Frontal cortex (tissue), 4 donors: Measurements from ENCODE around the gene IFT122. TPM values are rescaled to one million over a fixed set of nuclear protein-coding genes. Genes with fewer than 3 reads are reported as not detected.
"Not testable (repeated sequence)": the region's sequence is repeated elsewhere in the genome, so short reads cannot be mapped to it uniquely, and the experiment has no call there.

ENCODE experiments used
- DNase-seq, 2 donors: peaks; one replicate each; pipeline ENCODE4 v3.0.0; 2012; ENCODE audit warnings: low spot score in 2 of 2
- FAIRE-seq: peaks from 2 replicates; lab custom pipeline; 2012; peaks lifted over from hg19 to GRCh38; lab: Jason Lieb, UNC
- total RNA-seq: library from RNA; depleted of rRNA; stranded (reverse); fragments of >200 nt; gene quantifications from one replicate; pipeline ENCODE4 v1.2.3, GENCODE V29; 2014
- donor health status: control.
- donor health status: control.
- donor health status: control.

Gene IFT122
- total RNA-seq, 1 donor from 2014 or later, result 30.2 TPM

- no peak for FAIRE-seq
- no peak for DNase-seq
These were observed 89.6 kb downstream of the IFT122 start for GRCh38 chr3:129529436-129530210.

DNA sequence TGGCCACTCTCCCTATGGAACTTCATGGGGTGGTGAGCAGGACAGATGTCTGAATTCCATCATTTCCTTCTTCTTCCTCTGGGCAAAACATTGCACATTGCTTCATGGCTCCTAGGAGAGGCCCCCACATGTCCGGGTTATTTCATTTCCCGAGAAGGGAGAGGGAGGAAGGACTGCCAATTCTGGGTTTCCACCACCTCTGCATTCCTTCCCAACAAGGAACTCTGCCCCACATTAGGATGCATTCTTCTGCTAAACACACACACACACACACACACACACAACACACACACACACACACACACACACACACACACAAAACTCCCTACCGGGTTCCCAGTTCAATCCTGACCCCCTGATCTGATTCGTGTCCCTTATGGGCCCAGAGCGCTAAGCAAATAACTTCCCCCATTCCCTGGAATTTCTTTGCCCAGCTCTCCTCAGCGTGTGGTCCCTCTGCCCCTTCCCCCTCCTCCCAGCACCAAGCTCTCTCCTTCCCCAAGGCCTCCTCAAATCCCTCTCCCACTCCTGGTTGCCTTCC, 90.3 kb downstream of the IFT122 start:
- FAIRE-seq (no peak), DNase-seq (no peak)

GRCh38 chr3:129530821-129531220, 90.8 kb downstream of the IFT122 start:
- DNase-seq, result no peak
- no peak for FAIRE-seq

- DNase-seq, result no peak
- FAIRE-seq, result no peak
These were observed 91.7 kb downstream of the IFT122 start for GRCh38 chr3:129531699-129532098.

GRCh38 chr3:129532261-129532660, 92.2 kb downstream of the IFT122 start:
- FAIRE-seq, result no peak

GRCh38 chr3:129533406-129533805, 93.4 kb downstream of the IFT122 start:
- FAIRE-seq (no peak), DNase-seq (no peak)

More at GRCh38 chr3:129532261-129532660, 92.2 kb downstream of the IFT122 start:
- no peak for DNase-seq

GRCh38 chr3:129534428-129535027, 94.5 kb downstream of the IFT122 start:
- FAIRE-seq (no peak), DNase-seq (no peak)

DNA sequence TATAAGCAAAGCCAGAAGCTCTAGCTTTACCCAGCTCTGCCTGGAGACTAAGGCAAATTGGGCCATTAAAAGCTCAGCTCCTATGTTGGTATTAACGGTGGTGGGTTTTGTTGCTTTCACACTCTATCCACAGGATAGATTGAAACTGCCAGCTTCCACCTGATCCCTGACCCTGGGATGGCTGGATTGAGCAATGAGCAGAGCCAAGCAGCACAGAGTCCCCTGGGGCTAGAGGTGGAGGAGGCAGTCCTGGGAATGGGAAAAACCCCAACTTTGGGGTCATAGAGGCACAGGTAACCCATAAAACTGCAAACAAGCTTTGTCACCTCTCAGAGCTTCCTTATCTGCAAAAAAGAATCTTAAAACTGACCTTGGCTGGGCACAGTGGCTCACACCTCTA, 95.1 kb downstream of the IFT122 start:
- DNase-seq (no peak), FAIRE-seq (no peak)

- FAIRE-seq (no peak), DNase-seq (no peak)
These were observed 96.3 kb downstream of the IFT122 start for GRCh38 chr3:129536374-129536667.

DNA sequence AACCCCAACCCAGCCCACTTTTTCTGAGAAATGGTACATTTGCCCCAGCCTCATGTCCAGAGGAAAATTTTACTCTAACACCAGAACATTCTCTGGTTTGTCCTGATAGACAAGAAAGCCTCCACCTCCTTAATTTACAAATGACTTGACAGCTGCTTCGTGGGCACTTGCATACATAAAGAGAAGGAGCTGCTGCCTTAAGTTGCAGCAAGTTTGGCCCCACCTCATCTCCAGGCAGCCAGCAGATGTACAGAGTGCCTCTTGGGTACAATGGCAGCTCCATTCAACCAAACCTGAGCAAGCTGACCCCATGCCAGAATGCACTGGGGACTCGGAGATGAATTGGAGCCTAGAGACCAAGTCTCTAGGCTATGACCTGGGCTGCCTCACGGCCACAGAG, 96.8 kb downstream of the IFT122 start:
- no peak for FAIRE-seq
- DNase-seq, result no peak

GRCh38 chr3:129539206-129539605, 99.2 kb downstream of the IFT122 start:
- FAIRE-seq (no peak), DNase-seq (no peak)

- no peak for DNase-seq
- FAIRE-seq, result no peak
These were observed 100.9 kb downstream of the IFT122 start for GRCh38 chr3:129540776-129541516.

DNA sequence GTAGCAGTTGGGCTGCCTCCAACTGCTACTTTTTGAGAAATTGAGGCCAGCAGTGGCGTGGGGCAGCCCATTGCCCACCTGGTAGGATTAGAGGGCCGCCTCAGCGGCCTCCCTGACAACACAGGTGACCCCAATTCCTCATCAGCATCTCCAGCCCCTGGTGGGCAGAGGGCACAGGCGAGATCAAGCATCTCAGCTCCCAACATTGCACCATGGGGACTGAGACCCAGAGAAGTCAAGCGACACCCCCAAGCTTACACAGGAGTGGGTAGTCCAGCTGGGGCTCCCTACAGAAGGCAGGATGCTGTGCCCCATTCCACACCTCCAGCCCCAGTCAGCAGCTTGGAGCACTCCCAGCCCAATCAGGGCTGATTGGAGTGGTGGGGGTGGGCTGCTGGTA, 102.7 kb downstream of the IFT122 start:
- FAIRE-seq, result no peak
- no peak for DNase-seq

GRCh38 chr3:129543156-129543790, 103.2 kb downstream of the IFT122 start, which contains the start of gene H1-8:
TSS of gene H1-8 (plus strand) at chr3:129543175. CDS start at chr3:129543219, 44 bp downstream.
- no peak for FAIRE-seq

GRCh38 chr3:129543999-129544398, 104.0 kb downstream of the IFT122 start:
- DNase-seq (no peak), FAIRE-seq (no peak)

More at GRCh38 chr3:129543156-129543790, 103.2 kb downstream of the IFT122 start, which contains the start of gene H1-8:
- DNase-seq, result no peak

- not testable (repeated sequence) for FAIRE-seq, DNase-seq
These were observed 105.9 kb downstream of the IFT122 start for GRCh38 chr3:129545951-129546350.

DNA sequence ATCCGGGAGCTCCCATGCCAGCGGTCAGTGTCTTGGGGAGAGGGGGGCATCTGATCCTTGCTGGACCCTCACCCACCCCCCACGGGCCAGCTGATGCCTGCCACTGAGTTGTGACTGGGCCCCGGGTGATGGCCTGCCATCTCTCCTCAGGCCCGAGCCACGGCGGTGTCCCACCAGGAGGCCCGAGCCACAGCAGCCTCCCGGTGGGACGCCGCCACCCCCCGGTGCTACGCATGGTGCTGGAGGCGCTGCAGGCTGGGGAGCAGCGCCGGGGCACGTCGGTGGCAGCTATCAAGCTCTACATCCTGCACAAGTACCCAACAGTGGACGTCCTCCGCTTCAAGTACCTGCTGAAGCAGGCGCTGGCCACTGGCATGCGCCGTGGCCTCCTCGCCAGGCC, 107.2 kb downstream of the IFT122 start:
- FAIRE-seq, result no peak

DNA sequence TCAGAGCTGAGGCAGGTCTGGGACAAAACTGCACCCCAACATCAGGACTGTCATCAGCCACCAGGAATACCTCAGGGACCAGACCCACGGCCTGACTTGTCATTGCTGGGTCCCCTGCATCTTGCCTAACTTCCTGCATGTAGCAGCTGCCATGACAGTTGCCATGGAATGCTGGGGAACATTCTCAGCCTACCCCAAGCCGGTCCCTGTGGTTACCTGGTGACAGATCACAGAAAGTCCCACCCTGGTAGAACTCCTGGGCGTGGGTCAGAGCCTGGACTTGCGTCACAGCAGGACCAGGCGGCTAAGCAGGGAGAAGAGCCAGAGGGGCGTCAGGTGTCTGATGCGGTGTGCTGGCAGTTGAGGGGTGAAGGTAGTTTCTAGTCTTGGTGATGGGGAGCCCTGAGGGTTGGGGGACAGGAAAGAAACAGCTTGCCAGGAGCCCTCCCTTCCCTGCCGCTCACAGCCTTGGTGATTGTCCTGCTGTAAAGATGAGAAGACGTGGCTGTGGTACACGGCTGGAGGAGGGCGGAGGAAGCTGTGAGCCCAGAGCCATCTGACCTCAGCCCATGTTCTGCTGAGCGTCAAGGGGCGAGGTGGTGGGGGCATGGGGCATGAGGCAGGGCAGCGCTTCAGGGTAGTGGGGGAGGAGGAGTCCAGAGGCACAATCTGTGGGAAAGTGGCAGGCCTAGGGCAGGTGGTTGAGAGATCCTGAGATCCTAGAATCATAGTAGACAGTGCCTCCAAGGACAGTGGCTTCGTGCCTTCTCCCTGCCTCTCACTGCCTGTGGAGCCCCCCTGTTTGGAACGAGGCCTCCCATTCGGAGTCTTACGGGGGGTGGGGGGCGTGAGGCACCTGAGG, 108.3 kb downstream of the IFT122 start:
- DNase-seq (no peak), FAIRE-seq (no peak)

More for the DNA sequence above, 107.2 kb downstream of the IFT122 start:
- DNase-seq, result no peak
